PC-3 (cell line): ENCODE data around the gene DOK3. TPM values are rescaled to one million over a fixed set of nuclear protein-coding genes. Genes with fewer than 3 reads are reported as not detected.

Source experiments
- ATAC-seq: fragments of 200-7000 bp; cut with Tn5 transposase; 2 replicates; pipeline ENCODE4 v1.9.1; 2020; ENCODE audit warnings: mild to moderate bottlenecking, moderate library complexity
- BruUV-seq: library from RNA; stranded (reverse); fragments of 400-500 nt; replicated peaks from 2 replicates; lab custom pipeline; 2021; lab: Mats Ljungman, UMichigan
- CTCF ChIA-PET: fragments of 300-600 bp; sonication (Branson Sonifier 250); formaldehyde crosslinking; loops from one replicate; lab custom pipeline; 2022; ENCODE audit warnings: antibody characterized with exemption; lab: Charles Lee
- POLR2A ChIA-PET: fragments of 300-600 bp; sonication (Branson Sonifier 250); formaldehyde crosslinking; loops from one replicate; lab custom pipeline; 2022; ENCODE audit warnings: antibody characterized with exemption; ENCODE audit not compliant: unreplicated experiment; lab: Charles Lee
- DNase-seq: peaks from one replicate; pipeline ENCODE4 v3.0.0-alpha.2; 2015
- H2AFZ ChIP-seq: fragments of 300-600 bp; sonication (generic); 2 replicates; pipeline ENCODE4 v1.6.0; 2016; ENCODE audit warnings: antibody characterized with exemption, low read length
- H3F3A ChIP-seq: fragments of 300-600 bp; sonication (generic); one replicate; pipeline ENCODE4 v1.6.0; 2017; ENCODE audit warnings: antibody characterized with exemption, low read length, control low read depth, mild to moderate bottlenecking; ENCODE audit not compliant: unreplicated experiment
- H3K27ac ChIP-seq: fragments of 300-600 bp; sonication (generic); 2 replicates; pipeline ENCODE4 v1.5.1; 2016; ENCODE audit warnings: mild to moderate bottlenecking, low read length
- H3K27me3 ChIP-seq: fragments of 300-600 bp; sonication (generic); 2 replicates; pipeline ENCODE4 v1.6.1; 2016; ENCODE audit warnings: low read length, mixed read lengths
- H3K36me3 ChIP-seq: fragments of 300-600 bp; sonication (generic); 2 replicates; pipeline ENCODE4 v1.6.1; 2016; ENCODE audit warnings: low read depth, mixed run types, low read length, mixed read lengths
- H3K4me1 ChIP-seq: fragments of 300-600 bp; sonication (generic); 2 replicates; pipeline ENCODE4 v1.5.1; 2016; ENCODE audit warnings: low read length; ENCODE audit not compliant: insufficient read depth
- H3K4me2 ChIP-seq: fragments of 300-600 bp; sonication (generic); 2 replicates; pipeline ENCODE4 v1.6.0; 2016; ENCODE audit warnings: low read length
- H3K4me3 ChIP-seq: fragments of 300-600 bp; sonication (generic); 2 replicates; pipeline ENCODE4 v1.5.1; 2016; ENCODE audit warnings: mild to moderate bottlenecking, low read length, mixed read lengths
- H3K79me2 ChIP-seq: fragments of 300-600 bp; sonication (generic); 2 replicates; pipeline ENCODE4 v1.6.1; 2017; ENCODE audit warnings: low read length, mixed read lengths
- H3K9ac ChIP-seq: fragments of 300-600 bp; sonication (generic); 2 replicates; pipeline ENCODE4 v1.6.0; 2016; ENCODE audit warnings: mild to moderate bottlenecking, low read length
- H3K9me2 ChIP-seq: fragments of 300-600 bp; sonication (generic); replicated peaks from 2 replicates; pipeline ENCODE4 v1.6.1; 2016; ENCODE audit warnings: mixed run types, low read length, mixed read lengths
- H3K9me3 ChIP-seq: fragments of 300-600 bp; sonication (generic); 2 replicates; pipeline ENCODE4 v1.6.1; 2016; ENCODE audit warnings: low read length, mixed read lengths
- H4K20me1 ChIP-seq: fragments of 300-600 bp; sonication (generic); 2 replicates; pipeline ENCODE4 v1.6.1; 2016; ENCODE audit warnings: low read length, mixed read lengths
- CTCF ChIP-seq: fragments of 300-600 bp; sonication (generic); conservative IDR thresholded peaks from 2 replicates; pipeline ENCODE4 v1.5.1; 2017; ENCODE audit warnings: antibody characterized with exemption, low read depth, mild to moderate bottlenecking, low read length
- EZH2 ChIP-seq: fragments of 300-600 bp; sonication (generic); IDR thresholded peaks from one replicate; pipeline ENCODE4 v1.6.1; 2017; ENCODE audit warnings: antibody characterized with exemption, mild to moderate bottlenecking, low read length; ENCODE audit not compliant: unreplicated experiment
- EZH2phosphoT487 ChIP-seq: fragments of 300-600 bp; sonication (generic); IDR thresholded peaks from 2 replicates; pipeline ENCODE4 v1.6.1; 2018; ENCODE audit warnings: mild to moderate bottlenecking, antibody characterized with exemption, low read length, borderline replicate concordance
- intact Hi-C: fragments of 100-400 bp; cut with micrococcal nuclease; formaldehyde crosslinking; loops from 2 replicates; pipeline ENCODE4 v1.9.0; 2023
- total RNA-seq: library from RNA; depleted of rRNA; stranded (reverse); fragments of >200 nt; gene quantifications from 2 replicates; pipeline ENCODE4 v1.2.3, GENCODE V29; 2014

DOK3 gene
- total RNA-seq, 1 experiment from 2014 or later, result 6.2 TPM

DNA sequence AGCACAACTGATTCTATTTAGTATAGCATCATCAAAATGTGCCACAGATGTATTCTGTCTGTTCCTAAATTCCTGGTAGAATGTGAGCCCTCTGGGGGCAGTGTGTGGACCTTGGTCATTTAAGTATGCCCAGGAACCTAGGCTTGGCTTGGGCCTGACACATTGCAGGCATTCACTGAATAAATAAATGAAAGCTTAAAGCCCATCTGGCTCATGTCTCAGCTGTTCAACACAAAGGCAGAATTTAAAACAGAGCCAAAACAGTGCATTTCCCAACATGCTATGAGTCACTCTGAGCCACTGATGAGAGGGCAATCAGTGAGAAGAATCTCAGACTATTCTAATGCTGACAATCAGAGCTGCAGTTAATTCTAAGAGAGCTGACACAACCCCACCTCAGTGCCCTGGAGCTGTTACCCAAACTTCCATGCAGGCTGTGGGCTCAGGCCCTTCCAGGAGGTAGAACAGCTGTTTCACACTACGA lies 36.7 kb upstream of the DOK3 start:
- peak overlapping the region; percentile 83 for H3K27ac ChIP-seq
- intact Hi-C loops, result no loop called here
- ChIA-PET POLR2A (interaction anchor here (0.7 to 1.0 kb wide), 4 partner anchors 9 to 51 kb away, joined by 3 to 6 read pairs (median 4); partner anchors contain the start of gene TMED9), CTCF (interaction anchor here (0.6 to 1.2 kb wide), 3 partner anchors 9 to 51 kb away, joined by 3 to 5 read pairs (median 4); partner anchors contain the start of gene PDLIM7)
- TF ChIP-seq CTCF (peak; percentile 47; the same call in 1 of the 2 replicates), EZH2 (no peak)
- BruUV-seq, result no TSS peak
- H3K36me3 ChIP-seq, result peaks cover 4% of the 10 kb centered on the region; the same call in 1 of the 2 replicates
- H3K79me2 ChIP-seq, result peaks cover 82% of the 10 kb centered on the region
- H3K27me3 ChIP-seq, result no peaks in the 10 kb centered on the region
- DNase-seq, result peak; percentile 99
- H3K4me3 ChIP-seq, result no peak overlapping the region; the same call in 1 of the 2 replicates
- H3K4me1 ChIP-seq, result peaks cover 24% of the 10 kb centered on the region
- no peaks in the 10 kb centered on the region for H3K9me2 ChIP-seq
- H4K20me1 ChIP-seq, result peaks cover 13% of the 10 kb centered on the region
- no peaks in the 10 kb centered on the region for H3K9me3 ChIP-seq
- peak overlapping the region; percentile 45 for H3K4me2 ChIP-seq
- H3F3A ChIP-seq, result peaks cover 22% of the 10 kb centered on the region
- no peak overlapping the region for H2AFZ ChIP-seq
- peak; percentile 93 for ATAC-seq
- no peak overlapping the region for H3K9ac ChIP-seq

DNA sequence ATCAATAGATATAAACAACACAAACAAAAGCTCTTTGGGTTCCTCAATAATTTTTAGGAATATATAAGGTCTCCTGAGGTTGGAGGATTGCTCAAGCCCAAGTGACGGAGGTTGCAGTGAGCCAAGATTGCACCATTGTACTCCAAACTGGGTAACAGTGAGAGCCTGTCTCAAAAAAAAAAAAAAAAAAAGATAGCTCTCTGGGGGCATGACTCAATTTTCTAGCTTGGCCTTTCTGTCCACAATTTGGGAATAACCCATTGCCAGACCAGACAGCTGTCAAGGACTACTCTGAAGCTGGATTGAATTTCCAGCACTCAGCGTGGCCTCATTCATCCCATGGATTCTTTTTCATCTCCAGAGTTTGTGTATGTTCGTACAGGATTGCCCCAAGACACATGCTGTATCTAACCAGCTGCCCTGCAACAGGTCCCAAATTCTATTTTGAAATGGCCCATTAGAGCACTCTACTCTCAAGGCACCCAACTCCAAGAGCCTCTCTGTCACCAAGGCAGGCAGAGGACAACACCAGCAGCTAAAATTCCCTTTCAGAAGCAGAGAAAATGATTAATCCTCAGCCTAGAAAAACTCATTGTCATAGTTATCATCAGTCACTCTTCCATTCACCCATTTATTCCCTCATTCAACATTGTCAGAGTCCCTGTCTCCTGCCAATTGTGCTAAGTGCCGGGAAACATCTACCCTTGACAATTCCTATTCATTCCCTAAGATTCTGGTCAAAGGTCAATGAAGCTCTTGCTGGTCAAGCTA lies 36.0 kb upstream of the DOK3 start:
- Histone ChIP-seq H3K36me3 (peaks cover 4% of the 10 kb centered on the region; the same call in 1 of the 2 replicates), H3K4me1 (peaks cover 24% of the 10 kb centered on the region), H3K27ac (peak overlapping the region; percentile 83), H3F3A (peaks cover 22% of the 10 kb centered on the region), H3K9me2 (no peaks in the 10 kb centered on the region), H3K9ac (no peak overlapping the region), H4K20me1 (peaks cover 13% of the 10 kb centered on the region), H3K4me3 (no peak overlapping the region), H3K9me3 (no peaks in the 10 kb centered on the region), H3K27me3 (no peaks in the 10 kb centered on the region), H2AFZ (no peak overlapping the region), H3K4me2 (no peak overlapping the region; the same call in 1 of the 2 replicates), H3K79me2 (peaks cover 81% of the 10 kb centered on the region)
- no peak for TF ChIP-seq EZH2phosphoT487
- no peak for TF ChIP-seq CTCF
- no peak for TF ChIP-seq EZH2
- BruUV-seq, result no TSS peak
- DNase-seq (no peak), ATAC-seq (no peak)
- intact Hi-C loops, result no loop called here
- ChIA-PET CTCF (interaction anchor here (0.6 to 1.2 kb wide), 3 partner anchors 8 to 51 kb away, joined by 3 to 5 read pairs (median 4); partner anchors contain the start of gene PDLIM7), POLR2A (interaction anchor here (0.6 to 1.0 kb wide), 3 partner anchors 29 to 51 kb away, joined by 3 to 4 read pairs (median 4); partner anchors contain the start of gene TMED9)
